IPS DF 6.9 (cell line): Measurements from ENCODE around the gene TMEM168.

Experiments
- DNase-seq: peaks from one replicate; pipeline ENCODE4 v3.0.0-alpha.2; 2013; ENCODE audit warnings: low read depth, low spot score
- H3K27ac ChIP-seq: one replicate; pipeline ENCODE4 v1.5.1; 2013; ENCODE audit warnings: low read length, control low read depth
- H3K27me3 ChIP-seq: 2 replicates; pipeline ENCODE4 v1.6.1; 2013; ENCODE audit warnings: mild to moderate bottlenecking, low read length; ENCODE audit not compliant: control insufficient read depth, insufficient read depth
- H3K36me3 ChIP-seq: 2 replicates; pipeline ENCODE4 v1.6.1; 2013; ENCODE audit warnings: low read length; ENCODE audit not compliant: control insufficient read depth, insufficient read depth
- H3K4me1 ChIP-seq: 2 replicates; pipeline ENCODE4 v1.6.1; 2013; ENCODE audit warnings: low read length; ENCODE audit not compliant: control insufficient read depth, insufficient read depth
- H3K4me3 ChIP-seq: 2 replicates; pipeline ENCODE4 v1.5.1; 2013; ENCODE audit warnings: mild to moderate bottlenecking, low read length
- H3K9me3 ChIP-seq: 2 replicates; pipeline ENCODE4 v1.6.1; 2013; ENCODE audit warnings: low read length, inconsistent platforms; ENCODE audit not compliant: control insufficient read depth, insufficient read depth
- WGBS: extraction: QIAGEN DNeasy Blood & Tissue Kit; methylation state at CpG from one replicate; pipeline ENCODE4 v1.1.7; 2013; ENCODE audit warnings: mixed read lengths, missing lambda C conversion rate; ENCODE audit not compliant: insufficient read length, insufficient coverage; 5-methylcytosine and 5-hydroxymethylcytosine counted together

The TMEM168 gene

DNA sequence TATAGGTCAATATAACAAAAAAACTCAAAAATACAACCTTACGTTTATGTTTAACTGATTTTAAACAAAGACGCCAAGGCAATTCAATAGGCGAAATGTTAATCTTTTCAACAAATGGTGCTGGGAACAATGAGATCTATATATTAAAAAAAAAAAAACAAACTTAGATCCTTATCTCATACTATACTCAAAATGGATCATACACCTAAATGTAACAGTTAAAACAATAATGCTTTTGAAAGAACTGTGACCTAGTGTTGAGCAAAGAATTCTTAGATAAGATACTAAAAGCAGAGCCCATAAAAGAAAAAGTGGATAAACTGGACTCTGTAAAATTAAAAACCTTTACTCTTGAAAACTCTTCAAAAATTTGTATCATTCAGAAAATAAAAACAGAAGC lies 8.6 kb downstream of the TMEM168 start:
- no peak overlapping the region for H3K27ac ChIP-seq
- H3K4me1 ChIP-seq, result peaks cover 1% of the 10 kb centered on the region; the same call in 1 of the 2 replicates
- no peak overlapping the region for H3K4me3 ChIP-seq
- no peaks in the 10 kb centered on the region; the same call in 1 of the 2 replicates for H3K36me3 ChIP-seq
- H3K9me3 ChIP-seq, result no peaks in the 10 kb centered on the region
- no CpG with 5 or more reads among the region's 3 CpGs for WGBS
- no peaks in the 10 kb centered on the region for H3K27me3 ChIP-seq
- no peak for DNase-seq

DNA sequence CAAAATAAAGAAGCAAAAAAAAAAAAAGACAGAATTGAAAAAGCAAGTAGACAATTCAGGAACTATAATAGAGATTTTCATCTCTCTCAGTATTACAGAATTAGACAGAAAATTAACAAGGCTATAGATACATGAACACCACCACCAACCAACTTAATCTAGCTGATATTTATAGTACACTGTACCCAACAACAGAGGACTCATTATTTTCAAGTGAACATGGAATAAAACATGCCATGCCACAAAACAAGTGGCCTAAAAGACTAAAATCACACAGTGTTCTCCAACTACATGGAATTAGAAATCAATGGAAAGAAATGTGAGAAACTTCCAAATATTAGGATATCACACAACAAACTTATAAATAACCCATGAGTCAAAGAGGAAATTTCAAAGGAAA lies 9.1 kb downstream of the TMEM168 start:
- H3K36me3 ChIP-seq, result no peaks in the 10 kb centered on the region; the same call in 1 of the 2 replicates
- no peaks in the 10 kb centered on the region for H3K9me3 ChIP-seq
- peaks cover 1% of the 10 kb centered on the region; the same call in 1 of the 2 replicates for H3K4me1 ChIP-seq
- no peak overlapping the region for H3K4me3 ChIP-seq
- H3K27me3 ChIP-seq, result no peaks in the 10 kb centered on the region
- no peak for DNase-seq
- no peak overlapping the region for H3K27ac ChIP-seq

DNA sequence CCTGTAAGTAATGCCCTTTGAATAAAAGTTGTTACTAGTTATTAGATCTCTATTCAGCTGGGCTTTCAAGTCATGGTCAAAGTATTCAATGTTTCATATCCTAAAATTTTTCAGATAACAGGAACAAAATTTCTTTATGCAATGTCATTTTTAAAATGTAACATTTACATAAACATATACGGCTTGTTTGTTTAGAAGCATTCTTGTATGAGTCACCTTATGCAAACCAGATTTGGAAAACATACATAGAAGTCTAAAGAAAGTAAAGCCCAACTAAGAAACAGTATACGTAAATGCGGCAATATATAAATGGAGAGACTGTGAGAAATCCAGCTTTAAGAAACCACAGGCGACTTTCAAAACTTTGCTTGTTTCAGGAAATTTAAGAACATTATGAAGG lies 10.5 kb downstream of the TMEM168 start:
- DNase-seq, result no peak
- Histone ChIP-seq H3K9me3 (no peaks in the 10 kb centered on the region), H3K27me3 (no peaks in the 10 kb centered on the region), H3K27ac (no peak overlapping the region), H3K4me3 (no peak overlapping the region), H3K4me1 (peaks cover 1% of the 10 kb centered on the region; the same call in 1 of the 2 replicates), H3K36me3 (no peaks in the 10 kb centered on the region; the same call in 1 of the 2 replicates)
- whole genome bisulfite sequencing, result no CpG with 5 or more reads among the region's 4 CpGs

DNA sequence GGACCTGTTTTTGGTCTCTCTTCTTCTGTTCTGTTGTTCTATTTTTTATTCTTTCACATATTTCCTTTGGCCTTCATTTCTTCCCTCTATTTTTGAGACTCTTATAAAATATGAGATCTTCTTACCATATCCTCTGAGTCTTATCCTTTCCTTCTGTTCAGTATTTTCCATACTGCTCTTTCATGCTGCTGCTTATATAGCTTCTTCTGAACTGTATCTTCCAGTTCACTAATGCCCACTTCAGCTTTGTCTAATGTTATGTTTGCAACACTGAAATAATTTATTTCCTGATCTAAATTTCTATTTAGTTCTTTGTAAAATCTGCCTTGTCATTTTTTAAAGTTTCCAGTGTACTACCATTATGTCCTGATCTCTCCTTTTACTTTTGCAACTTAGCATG lies 12.8 kb downstream of the TMEM168 start:
- H3K36me3 ChIP-seq, result no peaks in the 10 kb centered on the region; the same call in 1 of the 2 replicates
- H3K27me3 ChIP-seq, result no peaks in the 10 kb centered on the region
- H3K27ac ChIP-seq, result no peak overlapping the region
- no peak overlapping the region for H3K4me3 ChIP-seq
- no peak for DNase-seq
- peaks cover under 1% of the 10 kb centered on the region; the same call in 1 of the 2 replicates for H3K4me1 ChIP-seq
- H3K9me3 ChIP-seq, result no peaks in the 10 kb centered on the region

DNA sequence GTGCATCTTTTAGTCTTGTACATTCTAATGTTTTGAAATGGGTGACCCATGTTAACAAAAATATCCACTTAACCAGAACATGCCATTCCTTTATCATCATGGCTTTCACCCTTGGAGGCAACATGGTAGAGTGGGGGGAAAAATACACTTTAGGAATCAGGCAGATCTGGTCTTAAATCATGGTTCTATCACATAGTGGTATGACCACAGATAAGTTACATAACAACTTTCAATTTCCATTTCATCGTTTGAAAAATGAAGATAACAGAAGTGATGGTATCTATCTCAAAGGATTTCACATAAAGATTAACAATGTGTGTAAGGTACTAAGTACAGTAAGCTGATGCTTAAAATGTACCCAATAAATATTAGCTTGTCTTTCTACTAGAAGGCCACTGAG lies 19.0 kb downstream of the TMEM168 start:
- WGBS, result no CpG with 5 or more reads among the region's 1 CpG
- no peak for DNase-seq
- H3K36me3 ChIP-seq, result no peaks in the 10 kb centered on the region
- no peak overlapping the region for H3K4me3 ChIP-seq
- H3K9me3 ChIP-seq, result no peaks in the 10 kb centered on the region
- no peaks in the 10 kb centered on the region for H3K4me1 ChIP-seq
- H3K27ac ChIP-seq, result no peak overlapping the region
- no peaks in the 10 kb centered on the region for H3K27me3 ChIP-seq

- no peak for DNase-seq
- no peak overlapping the region for H3K27ac ChIP-seq
These were observed 20.1 kb downstream of the TMEM168 start for GRCh38 chr7:112770051-112770450.

GRCh38 chr7:112765105-112765504 lies 25.1 kb downstream of the TMEM168 start:
- Histone ChIP-seq H3K27ac (no peak overlapping the region), H3K4me3 (no peak overlapping the region), H3K36me3 (no peaks in the 10 kb centered on the region), H3K4me1 (no peaks in the 10 kb centered on the region), H3K27me3 (no peaks in the 10 kb centered on the region), H3K9me3 (no peaks in the 10 kb centered on the region)
- DNase-seq, result no peak
- WGBS, result no CpG with 5 or more reads among the region's 1 CpG

More at GRCh38 chr7:112770051-112770450, 20.1 kb downstream of the TMEM168 start:
- no peaks in the 10 kb centered on the region for H3K36me3 ChIP-seq
- no peaks in the 10 kb centered on the region for H3K27me3 ChIP-seq
- H3K4me1 ChIP-seq, result no peaks in the 10 kb centered on the region
- H3K4me3 ChIP-seq, result no peak overlapping the region
- no CpG with 5 or more reads among the region's 4 CpGs for WGBS
- no peaks in the 10 kb centered on the region for H3K9me3 ChIP-seq

DNA sequence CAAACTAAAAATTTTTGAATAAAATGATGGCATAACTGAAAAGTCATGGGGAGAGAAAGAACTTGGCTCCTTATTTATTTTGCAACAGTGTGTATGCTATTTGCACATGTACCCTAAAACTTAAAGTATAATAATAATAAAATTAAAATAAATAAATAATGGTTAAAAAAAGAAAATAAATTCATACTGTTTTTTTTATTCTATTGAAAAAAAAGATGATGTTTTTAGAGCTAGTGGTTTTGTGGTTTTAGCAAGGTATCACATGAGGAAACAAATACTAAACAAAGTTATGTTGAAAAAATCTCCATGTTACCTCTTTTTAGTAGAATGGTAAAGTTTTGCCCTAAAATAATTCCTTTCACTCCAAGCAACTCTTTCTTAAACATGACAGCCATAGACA lies 26.2 kb downstream of the TMEM168 start:
- Histone ChIP-seq H3K4me3 (no peak overlapping the region), H3K4me1 (no peaks in the 10 kb centered on the region), H3K36me3 (no peaks in the 10 kb centered on the region), H3K9me3 (no peaks in the 10 kb centered on the region), H3K27ac (no peak overlapping the region), H3K27me3 (no peaks in the 10 kb centered on the region)
- no peak for DNase-seq

- no CpG with 5 or more reads among the region's 3 CpGs for WGBS
- Histone ChIP-seq H3K9me3 (no peaks in the 10 kb centered on the region), H3K27ac (no peak overlapping the region), H3K36me3 (no peaks in the 10 kb centered on the region), H3K4me3 (no peak overlapping the region), H3K4me1 (no peaks in the 10 kb centered on the region), H3K27me3 (no peaks in the 10 kb centered on the region)
- no peak for DNase-seq
These were observed 26.9 kb downstream of the TMEM168 start for GRCh38 chr7:112763298-112763697.

- WGBS, result no CpG with 5 or more reads among the region's 3 CpGs
- no peaks in the 10 kb centered on the region for H3K36me3 ChIP-seq
- H3K27ac ChIP-seq, result no peak overlapping the region
- no peaks in the 10 kb centered on the region for H3K27me3 ChIP-seq
- no peak overlapping the region for H3K4me3 ChIP-seq
- no peaks in the 10 kb centered on the region for H3K4me1 ChIP-seq
- DNase-seq, result no peak
- H3K9me3 ChIP-seq, result no peaks in the 10 kb centered on the region
These were observed 30.3 kb downstream of the TMEM168 start for GRCh38 chr7:112759905-112760304.

GRCh38 chr7:112757337-112757736 lies 32.9 kb downstream of the TMEM168 start:
- no peak overlapping the region for H3K27ac ChIP-seq

More at GRCh38 chr7:112757337-112757736, 32.9 kb downstream of the TMEM168 start:
- no peaks in the 10 kb centered on the region for H3K4me1 ChIP-seq
- no peaks in the 10 kb centered on the region for H3K9me3 ChIP-seq
- no peak for DNase-seq
- no peak overlapping the region for H3K4me3 ChIP-seq
- no CpG with 5 or more reads among the region's 2 CpGs for WGBS
- H3K27me3 ChIP-seq, result no peaks in the 10 kb centered on the region
- H3K36me3 ChIP-seq, result no peaks in the 10 kb centered on the region
